NCI-H2196 (cell line): ENCODE results near the gene MTNR1B.

Experiments used
- DNase-seq: peaks from one replicate; lab custom pipeline; 2025; ENCODE audit not compliant: unreplicated experiment; lab: John Stamatoyannopoulos, UW

Gene MTNR1B

DNA sequence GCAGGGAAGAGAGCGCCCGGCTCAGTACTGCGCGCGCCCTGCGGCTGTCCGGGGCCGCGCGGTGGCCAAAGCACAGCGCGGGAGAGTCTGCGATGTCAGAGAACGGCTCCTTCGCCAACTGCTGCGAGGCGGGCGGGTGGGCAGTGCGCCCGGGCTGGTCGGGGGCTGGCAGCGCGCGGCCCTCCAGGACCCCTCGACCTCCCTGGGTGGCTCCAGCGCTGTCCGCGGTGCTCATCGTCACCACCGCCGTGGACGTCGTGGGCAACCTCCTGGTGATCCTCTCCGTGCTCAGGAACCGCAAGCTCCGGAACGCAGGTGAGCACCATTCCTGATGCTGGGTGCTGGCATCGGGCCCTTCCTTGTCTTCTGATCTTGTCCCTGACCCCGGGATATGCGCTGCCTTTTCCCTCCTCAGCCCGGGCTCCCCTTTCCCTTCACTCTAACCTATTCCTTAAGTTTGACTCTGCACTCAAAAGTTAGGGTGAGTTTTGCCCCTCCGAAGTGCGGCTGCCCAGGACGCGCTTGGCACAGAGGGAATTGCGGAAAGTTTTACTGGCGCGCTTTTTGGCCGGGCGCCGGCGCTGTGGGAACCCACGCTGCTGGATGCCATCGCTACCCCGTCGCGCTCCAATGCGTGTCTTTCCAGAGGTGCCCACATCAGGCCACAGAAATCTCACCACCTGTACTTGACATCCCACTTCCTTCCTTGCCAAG is at the start of gene MTNR1B:
Gene MTNR1B (plus strand): TSS at position 18 of the 714 bp plus-strand sequence. CDS start 75 bp downstream, at position 93.
- DNase-seq: no peak

DNA sequence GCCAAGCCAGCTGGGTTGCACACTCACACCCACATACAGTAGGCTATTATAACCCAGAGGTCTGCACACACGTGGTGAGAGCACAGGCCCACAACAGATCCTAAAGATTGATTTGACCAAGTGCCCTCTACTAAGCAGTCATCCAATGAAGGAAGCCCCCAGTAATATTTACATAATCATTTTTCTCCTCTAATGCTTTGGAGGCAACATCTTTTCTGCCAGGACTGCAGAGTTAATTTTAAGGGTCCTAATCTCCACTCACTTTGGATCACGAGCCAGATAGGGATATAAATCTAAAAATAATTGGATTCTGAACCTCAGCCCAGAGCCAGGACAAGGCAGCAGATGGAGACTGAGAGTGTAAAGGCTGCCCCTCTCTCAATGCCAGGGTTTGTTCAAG is 49.1 kb upstream of the MTNR1B start:
- DNase-seq: no peak

DNA sequence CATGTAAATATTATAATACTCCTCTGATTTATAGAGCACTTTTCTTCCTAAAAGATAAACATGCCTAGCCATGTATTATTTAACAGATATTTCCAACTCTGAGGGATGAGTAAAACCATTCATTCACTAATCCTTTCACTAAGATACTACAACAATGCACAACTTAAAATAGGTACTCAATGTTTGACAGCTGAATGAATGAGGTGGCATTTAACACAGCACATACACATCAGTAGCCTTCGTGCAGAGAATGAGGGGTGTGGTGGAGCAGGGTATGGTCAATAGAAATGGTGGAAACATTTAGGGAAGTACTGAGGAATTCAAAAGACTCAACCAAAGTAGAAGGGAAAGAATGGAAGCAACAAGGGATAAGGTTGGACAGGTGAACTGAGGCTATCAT is 46.7 kb upstream of the MTNR1B start:
- no peak for DNase-seq

DNA sequence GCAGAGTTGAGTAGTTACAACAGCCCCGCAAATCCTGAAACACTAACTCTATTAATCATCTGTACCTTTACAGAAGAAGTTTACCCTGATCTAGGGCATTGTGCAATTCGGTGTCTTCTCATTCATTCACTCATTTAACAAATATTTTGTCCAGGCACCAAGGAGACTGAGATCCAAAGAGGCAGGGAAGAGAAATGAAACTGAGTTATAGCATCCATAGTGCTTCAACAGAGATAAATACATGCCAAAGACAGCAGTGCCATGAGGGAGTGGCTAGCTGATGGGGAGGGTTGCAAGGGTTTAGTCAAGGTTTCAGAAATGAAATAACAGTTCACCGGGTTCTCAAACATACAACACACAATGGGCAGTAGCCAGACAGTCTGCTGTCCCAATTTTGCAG is 40.2 kb upstream of the MTNR1B start:
- DNase-seq: no peak

DNA sequence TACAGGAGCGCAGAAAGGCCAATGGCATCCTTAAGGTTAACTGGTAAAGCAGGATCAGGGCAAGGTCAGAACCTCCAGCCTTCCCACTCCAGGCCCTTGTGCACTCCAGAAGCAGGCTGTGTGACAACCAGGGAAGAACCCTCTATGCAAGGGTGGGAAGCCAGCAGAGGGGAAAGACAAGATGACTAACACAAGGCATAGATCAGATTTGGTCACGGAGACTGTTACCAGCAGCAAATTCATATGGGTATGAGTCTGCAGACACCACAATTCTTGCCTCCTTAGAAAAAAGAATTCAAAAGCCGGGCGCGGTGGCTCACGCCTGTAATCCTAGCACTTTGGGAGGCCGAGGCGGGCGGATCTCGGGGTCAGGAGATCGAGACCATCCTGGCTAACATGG is 39.8 kb upstream of the MTNR1B start:
- DNase-seq: no peak

DNA sequence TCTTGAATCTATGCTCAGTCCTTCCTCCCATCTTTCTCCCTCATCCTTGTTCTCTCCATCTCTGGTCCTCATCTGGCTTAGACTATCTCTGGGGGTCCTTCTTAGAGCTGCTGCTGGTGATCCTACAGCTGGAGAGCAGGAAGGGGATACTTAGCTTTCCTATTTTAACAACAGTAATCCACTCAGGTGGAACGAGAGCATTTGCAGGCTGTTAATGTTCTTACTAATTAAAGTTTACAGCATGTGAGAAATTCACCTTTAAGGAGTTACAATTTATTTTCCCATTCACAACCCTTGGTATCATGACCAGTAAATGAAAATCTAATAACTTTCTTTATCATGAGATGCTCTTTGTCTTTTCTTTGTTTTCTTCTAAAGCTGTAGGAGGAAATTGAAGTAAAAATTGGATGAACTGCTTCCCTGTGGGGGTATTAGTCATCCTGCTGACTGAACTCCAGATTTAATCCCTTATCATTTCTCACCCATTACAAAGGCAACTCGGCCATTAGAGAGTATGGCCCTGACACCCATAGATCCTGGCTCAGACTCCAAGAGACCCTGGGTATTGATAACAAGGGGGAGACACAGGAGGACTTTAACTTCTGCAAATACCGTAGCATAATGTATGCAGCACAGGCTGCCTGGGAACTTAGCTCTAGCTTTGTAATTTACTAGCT is 37.6 kb upstream of the MTNR1B start:
- no peak for DNase-seq

DNA sequence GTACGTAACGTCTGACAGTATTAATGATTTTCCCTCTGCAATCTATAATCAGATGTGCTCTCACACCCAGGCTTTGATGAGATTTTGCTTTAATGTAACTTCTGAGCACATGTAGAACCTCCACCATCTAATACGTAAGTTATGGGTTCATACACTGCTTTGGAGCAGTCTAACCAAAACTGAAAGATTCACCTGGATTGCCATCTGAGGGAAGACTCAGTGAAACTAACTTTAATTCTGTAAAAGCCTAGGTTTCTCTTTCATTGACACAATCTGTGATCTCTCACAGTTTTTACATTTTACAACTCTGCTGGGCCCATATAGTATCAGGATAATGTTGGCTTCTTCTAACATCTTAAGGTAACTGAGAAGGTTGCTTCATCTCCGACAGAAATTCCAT is 30.1 kb upstream of the MTNR1B start:
- no peak for DNase-seq

DNA sequence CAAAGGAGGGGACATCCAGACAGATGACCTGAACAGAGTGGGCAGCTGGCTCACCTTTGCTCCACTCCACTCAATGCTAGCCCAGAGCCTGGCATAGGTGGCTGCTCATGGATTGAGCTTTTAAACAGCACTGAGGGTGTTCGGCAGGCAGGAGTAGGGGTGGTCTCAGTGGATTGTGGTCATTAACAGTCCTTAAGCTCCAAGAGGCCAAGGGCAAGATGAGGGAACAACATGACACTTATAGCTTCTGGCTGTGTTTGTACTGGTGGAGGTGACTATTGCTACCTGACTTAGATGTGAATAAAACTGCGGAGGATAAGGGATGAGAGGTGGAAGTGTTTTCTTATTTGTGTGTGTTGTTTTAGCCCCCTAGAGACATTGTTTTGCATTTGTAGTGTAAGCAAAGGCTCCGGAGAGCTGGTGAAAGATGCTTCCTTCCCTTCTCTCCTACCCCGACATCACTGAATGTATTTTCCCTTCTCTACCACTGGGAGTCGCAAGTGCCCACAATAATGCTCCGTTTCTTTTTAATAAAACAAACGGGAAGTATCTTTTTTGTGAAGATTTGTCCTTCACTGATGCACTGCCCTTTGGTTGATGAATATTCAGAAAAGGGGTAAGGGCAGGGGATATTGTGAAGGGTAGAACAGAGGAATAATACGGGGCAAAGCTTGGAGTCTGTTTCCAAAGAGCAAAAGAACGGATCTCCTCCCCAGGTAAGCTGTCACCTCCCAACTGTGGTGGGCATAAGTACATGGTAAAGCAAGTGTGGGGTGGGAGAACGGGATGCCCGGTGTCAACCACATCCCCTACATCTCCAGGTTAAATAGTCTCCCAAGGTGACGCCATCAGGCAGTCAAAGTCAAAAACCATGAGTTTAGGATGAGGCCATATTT is 27.5 kb upstream of the MTNR1B start:
- DNase-seq: no peak

DNA sequence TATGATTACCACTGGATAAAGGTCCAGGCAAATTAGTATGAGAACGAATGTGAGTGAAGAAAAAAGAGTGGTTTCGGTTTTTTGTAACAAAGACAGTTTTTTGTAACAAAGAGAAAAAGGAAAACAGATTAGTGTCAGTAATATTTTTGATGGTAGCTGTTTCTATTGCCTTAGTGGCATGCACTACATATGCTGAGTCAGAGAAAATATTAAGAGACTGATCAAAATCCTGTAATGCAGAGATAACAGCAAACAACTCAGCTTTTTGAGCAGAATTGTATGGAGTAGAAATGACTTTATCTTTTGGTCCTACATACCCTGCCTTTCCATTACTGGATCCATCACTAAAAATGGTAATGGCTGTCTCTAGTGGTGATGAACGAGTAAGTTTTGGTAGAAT is 22.7 kb upstream of the MTNR1B start:
- DNase-seq: no peak

DNA sequence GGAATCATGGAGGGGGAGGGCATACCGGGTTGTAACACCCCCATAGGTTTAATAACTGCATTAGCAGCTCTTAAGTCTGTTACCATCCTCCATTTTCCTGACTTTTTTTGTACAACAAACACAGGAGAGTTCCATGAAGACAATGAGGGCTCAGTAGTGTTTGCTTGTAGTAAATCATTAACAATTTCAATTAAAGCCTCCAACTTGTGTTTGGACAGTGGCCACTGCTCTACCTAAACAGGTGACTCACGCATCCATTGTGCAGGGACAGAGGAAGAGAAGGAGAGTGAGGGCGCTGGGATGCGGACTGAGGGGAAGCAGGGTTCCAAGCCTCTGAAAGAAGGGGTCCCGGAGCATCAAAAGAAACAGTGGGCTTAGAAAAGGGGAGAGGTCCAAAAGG is 21.3 kb upstream of the MTNR1B start:
- DNase-seq: no peak

DNA sequence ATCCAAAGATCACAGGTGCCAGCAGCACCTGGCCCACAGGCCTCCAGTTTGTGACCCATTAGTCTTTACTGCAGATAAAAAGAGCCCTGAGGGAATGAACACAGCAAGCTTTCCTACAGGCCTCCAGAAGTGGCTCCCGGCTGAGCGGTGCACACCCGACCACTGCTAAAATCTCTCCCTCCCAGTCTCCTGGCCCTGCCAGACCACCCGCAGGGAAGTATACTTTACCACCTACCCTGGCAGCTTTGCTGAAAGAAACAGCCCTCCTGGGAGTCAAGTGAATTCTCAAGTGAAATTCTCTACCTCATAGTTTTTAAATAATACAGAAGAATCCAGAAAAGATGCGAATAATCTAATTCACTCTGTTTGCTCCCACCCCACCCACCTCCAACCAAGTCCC is 15.4 kb upstream of the MTNR1B start:
- DNase-seq: no peak

DNA sequence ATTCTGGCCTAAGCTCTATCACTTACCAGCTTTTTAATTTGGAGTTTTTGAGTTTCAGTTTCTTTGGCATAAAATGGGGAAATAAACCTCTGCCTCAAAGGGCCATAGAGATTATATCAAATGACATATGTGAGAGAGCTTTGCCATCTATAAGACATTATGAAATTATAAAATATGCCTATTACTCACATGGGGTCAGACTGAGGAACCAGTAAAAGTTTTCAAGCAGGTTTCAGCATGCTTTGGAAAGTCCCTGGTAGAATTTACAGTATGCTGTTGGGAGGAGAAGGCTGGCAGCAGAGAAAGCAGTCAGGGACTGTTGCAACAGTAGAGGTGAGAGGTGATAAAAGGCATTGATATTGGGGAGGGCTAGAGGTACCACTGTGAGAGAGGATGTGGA is 13.6 kb upstream of the MTNR1B start:
- DNase-seq: no peak

DNA sequence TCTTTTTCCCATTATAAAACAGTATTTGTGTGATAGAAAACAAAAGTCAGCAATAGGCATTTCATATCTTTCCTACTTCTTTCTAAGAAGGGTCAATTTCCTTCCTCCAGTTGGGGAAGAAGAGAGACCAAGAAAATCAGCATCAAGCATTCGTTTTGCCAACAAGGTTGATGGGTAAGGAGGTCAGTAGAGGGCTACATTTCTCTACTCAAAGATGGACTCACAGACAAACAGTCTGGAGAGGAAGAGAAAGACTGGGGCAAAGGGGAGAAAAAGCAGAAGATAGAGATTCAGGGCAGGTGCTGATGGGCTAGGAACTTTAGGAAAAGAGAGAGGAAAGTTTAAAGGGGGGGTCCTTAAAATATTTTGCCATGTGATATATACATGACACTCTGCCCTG is 8.6 kb upstream of the MTNR1B start:
- no peak for DNase-seq

DNA sequence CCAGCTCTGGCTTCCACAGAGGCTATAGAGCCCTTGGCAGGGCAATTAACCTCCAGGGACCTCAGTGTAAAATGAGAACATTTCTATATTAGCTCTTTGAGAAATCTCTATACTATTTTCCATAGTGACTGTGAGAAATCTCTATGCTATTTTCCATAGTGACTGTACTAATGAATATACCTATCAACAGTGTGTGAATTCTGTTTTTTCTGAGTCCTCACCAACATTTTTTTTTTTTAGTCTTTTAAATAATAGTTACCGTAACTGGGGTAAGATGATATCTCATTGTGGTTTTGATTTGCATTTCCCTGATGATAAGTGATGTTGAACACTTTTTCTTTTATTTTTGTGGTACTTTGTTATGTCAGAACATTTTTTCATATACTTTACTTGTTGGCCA is 7.0 kb upstream of the MTNR1B start:
- no peak for DNase-seq

DNA sequence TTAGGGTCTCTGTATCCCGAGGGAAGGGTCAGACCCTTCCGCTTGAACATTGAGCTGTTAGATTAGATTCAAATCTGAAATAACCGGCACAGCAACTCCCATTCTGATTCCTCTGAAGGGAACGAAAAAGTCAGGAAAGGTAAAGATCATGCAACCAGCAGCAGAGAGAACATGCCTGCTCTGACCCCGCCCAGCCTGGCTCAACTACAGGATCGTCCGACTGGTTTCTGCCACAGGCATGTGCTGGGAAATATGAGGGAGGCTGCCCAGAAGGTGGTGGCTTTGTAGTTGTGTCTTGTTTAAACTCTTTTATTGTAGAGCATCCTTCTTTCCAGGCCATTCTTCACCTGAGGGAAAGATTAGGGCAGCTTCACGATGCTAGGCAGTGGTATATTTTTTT is 5.0 kb upstream of the MTNR1B start:
- no peak for DNase-seq

DNA sequence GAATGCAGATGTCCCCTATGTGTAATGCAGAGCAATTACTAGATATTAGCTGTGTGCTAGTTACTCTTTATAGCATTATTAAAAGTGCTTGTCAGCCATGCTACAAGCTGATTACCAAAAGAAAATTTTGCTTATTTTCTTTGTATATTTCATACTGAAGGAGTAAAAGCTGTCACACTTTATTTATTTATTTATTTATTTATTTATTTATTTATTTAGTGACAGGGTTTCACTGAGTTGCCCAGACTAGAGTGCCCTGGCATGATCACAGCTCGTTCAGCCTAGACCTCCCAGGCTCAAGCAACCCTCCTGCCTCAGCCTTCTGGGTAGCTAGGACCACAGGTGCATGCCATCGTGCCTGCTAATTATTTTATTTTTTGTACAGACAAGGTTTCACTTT is 4.3 kb upstream of the MTNR1B start:
- no peak for DNase-seq

DNA sequence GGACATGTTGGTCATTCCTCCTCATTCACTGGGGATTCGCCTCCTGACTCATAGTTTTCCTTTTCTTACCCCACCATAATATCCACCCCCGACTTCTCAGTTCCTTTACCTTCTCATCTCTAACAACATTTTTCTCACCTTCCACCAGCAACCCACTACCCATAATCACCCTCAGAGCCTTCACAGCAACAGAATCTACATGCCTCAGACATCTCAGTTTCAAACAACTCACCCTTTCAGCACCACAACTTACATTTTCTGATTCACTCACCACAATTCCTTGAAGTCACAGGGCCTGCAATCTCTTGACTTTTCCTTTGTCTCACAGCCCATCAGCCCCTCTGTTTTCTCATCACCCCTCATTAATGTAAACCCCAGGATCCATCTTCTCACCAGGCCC is 2.3 kb upstream of the MTNR1B start:
- no peak for DNase-seq

DNA sequence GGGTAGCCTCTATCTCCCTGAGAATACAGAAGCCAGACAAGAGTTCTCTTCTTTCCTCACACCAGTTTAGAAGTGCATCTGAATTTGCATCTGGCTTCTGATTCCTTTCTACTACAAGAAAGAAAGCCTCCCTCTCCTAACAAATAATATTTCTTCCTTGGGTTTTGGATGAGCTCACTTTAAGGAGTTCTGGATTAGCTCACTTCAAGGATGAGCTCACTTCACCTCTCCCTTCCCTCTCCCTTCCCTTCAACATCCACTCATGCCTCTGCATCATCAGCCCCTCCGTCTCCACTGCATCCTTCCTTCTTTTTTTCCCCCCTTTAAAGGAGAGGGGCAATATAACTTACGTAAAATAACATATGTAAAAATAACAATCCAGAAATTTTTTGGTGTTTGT is 1.6 kb upstream of the MTNR1B start:
- no peak for DNase-seq

DNA sequence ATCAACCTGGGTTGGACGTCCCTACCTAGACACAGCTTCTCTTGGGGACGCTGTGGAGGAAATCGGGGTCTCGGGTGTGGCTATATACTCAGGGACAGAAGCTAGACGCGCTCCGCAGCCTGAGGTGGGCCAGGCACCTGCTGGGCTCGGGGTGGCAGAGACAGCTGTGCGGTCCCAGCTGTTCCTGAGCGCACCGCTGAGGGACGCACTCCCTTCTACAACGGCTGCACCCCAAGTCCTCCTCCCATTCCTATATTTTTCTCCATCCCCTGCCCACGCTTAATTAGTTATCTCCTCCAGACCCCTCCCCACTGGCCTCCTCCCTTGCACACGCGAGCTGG is 188 bp upstream of the MTNR1B start:
- DNase-seq: no peak

DNA sequence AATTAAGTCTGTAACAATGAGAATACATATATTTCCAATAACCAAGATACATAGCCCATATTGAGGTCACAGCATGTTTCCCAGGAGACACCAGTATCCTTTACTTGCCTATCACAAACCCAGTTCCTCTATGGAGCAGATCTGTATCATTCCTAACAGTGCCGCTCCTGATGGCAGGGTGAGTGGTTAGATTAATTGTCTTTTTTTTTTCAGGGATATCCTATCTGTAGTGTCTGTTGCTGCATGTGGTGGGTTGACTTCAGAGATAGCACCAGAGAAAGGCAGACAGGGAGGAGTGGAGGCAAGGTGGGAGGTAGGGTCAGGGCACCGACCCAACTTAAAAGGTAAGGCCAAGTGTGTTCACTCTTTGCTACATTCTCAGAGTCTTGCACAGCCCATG is 2.8 kb downstream of the MTNR1B start:
- no peak for DNase-seq

DNA sequence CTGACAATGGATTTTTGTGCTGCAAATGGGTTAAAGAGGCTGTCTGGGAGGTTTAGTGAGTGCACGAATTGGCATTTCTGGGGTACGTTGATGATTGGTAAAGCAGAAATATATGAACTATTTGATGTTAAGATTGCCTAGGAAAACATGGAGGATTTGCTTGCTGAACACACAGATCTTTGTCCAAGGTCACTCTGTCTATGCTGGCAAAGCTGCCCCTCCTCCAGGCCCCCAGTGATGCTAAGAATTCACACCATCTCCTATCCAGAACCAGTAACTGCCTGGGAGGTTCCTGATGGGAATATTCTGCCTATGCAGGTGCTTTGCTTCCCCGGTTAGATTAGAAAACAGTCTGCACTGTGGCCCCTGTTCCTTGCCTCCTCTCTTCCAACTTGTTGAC is 5.8 kb downstream of the MTNR1B start:
- no peak for DNase-seq

DNA sequence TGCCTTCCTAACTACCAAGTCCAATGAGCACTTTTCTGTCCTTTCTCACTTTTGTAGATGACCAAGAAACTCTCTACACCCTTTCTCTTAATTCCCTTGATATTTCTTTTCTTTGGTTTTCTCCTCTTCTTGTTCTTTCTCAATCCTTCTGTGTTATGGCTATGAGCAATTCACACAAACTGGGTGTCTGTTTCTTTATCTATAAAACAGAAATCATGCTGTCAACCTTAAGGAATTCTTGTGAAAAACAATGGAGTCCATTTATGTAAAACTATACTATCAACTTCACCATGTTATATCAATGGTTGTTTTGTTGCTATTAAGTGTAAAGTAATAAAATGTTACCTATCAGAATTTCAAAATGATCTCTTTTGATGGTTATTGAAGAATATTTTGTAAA is 7.2 kb downstream of the MTNR1B start:
- no peak for DNase-seq
